ENCODE measurements around the gene KLRC4.

KLRC4 gene, protein sequence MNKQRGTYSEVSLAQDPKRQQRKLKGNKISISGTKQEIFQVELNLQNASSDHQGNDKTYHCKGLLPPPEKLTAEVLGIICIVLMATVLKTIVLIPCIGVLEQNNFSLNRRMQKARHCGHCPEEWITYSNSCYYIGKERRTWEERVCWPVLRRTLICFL

DNA sequence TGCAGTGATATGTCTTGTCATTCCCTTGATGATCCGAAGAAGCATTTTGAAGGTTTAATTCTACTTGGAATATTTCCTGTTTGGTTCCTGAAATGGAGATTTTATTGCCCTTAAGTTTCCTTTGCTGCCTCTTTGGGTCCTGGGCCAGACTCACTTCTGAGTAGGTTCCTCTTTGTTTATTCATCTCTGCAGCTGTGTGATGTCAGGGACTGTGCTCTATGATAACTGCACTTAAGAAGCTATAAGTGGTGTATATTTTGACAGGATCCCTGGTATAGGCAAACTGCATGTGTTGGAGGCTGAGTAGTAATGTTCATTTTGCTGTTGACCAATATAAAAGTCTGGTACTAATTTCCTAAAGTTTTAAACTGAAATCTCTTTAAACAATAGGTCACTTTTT, at the start of gene KLRC4:
TSS of gene KLRC4 (minus strand) at position 366 of the 400 bp plus-strand sequence. CDS start at position 184, 182 bp downstream.
- Mint-ChIP-seq H3K4me1 (peaks cover 23% of the 10 kb centered on the region), H3K36me3 (ENCODE audit: low read depth) (no peaks in the 10 kb centered on the region), H3K27me3 (ENCODE audit: low read depth, poor library complexity) (no peaks in the 10 kb centered on the region), H3K4me3 (no peak within 1 kb of the TSS), H3K27ac (peak within 1 kb of the TSS; percentile 51), H3K9me3 (peaks cover 4% of the 10 kb centered on the region)
- TF ChIP-seq, protein P1, sequence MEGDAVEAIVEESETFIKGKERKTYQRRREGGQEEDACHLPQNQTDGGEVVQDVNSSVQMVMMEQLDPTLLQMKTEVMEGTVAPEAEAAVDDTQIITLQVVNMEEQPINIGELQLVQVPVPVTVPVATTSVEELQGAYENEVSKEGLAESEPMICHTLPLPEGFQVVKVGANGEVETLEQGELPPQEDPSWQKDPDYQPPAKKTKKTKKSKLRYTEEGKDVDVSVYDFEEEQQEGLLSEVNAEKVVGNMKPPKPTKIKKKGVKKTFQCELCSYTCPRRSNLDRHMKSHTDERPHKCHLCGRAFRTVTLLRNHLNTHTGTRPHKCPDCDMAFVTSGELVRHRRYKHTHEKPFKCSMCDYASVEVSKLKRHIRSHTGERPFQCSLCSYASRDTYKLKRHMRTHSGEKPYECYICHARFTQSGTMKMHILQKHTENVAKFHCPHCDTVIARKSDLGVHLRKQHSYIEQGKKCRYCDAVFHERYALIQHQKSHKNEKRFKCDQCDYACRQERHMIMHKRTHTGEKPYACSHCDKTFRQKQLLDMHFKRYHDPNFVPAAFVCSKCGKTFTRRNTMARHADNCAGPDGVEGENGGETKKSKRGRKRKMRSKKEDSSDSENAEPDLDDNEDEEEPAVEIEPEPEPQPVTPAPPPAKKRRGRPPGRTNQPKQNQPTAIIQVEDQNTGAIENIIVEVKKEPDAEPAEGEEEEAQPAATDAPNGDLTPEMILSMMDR (IDR thresholded peaks at IDR 0.05), result no peak
- DNase-seq, result no peak

DNA sequence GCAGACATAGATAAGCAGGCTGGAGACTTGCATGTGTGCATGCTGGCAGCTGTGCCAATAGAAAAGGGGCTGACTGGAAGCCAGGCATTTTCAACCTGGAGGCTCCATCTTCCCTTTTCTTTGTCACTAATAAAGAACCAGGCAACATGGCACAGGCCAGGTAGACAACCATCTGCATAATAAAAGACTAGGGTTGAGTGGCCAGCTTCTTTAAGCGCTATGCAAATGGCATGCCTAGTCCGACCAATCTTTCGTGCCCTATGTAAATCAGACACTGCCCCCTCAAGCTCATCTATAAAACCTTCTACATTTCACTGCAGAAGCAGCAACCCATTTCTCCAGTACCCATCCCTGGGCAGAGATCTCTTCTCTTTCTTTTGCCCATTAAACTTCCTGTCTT, 48.2 kb upstream of the KLRC4 start:
- DNase-seq, result no peak
- no peak overlapping the region for H3K27ac Mint-ChIP-seq
- H3K4me1 Mint-ChIP-seq, result no peaks in the 10 kb centered on the region
- no peaks in the 10 kb centered on the region for H3K27me3 Mint-ChIP-seq (ENCODE audit: low read depth, poor library complexity)
- no peak overlapping the region for H3K4me3 Mint-ChIP-seq
- TF ChIP-seq, protein P1 (IDR thresholded peaks at IDR 0.05), result no peak
- peaks cover 72% of the 10 kb centered on the region for H3K9me3 Mint-ChIP-seq
- peaks cover 27% of the 10 kb centered on the region for H3K36me3 Mint-ChIP-seq (ENCODE audit: low read depth)

DNA sequence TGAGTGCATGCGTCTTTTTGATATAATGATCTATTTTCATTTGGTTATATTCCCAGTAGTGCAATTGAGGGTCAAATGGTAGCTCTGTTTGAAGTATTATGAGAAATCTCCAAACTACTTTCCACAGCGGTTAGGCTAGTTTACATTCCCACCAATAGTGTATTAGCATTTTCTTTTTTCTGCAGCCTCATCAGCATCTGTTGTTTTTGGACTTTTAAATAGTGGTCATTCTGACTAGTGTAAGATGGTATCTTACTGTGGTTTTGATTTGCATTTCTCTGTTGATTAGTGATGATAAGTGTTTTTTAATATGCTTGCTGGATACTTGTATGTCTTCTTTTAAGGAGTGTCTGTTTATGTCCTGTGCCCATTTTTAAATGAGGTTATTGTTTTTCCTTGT, 47.3 kb upstream of the KLRC4 start:
- Mint-ChIP-seq H3K4me3 (no peak overlapping the region), H3K4me1 (no peaks in the 10 kb centered on the region), H3K36me3 (ENCODE audit: low read depth) (peaks cover 27% of the 10 kb centered on the region), H3K9me3 (peaks cover 65% of the 10 kb centered on the region), H3K27ac (no peak overlapping the region), H3K27me3 (ENCODE audit: low read depth, poor library complexity) (no peaks in the 10 kb centered on the region)
- DNase-seq, result no peak
- TF ChIP-seq, protein P1 (IDR thresholded peaks at IDR 0.05), result no peak

DNA sequence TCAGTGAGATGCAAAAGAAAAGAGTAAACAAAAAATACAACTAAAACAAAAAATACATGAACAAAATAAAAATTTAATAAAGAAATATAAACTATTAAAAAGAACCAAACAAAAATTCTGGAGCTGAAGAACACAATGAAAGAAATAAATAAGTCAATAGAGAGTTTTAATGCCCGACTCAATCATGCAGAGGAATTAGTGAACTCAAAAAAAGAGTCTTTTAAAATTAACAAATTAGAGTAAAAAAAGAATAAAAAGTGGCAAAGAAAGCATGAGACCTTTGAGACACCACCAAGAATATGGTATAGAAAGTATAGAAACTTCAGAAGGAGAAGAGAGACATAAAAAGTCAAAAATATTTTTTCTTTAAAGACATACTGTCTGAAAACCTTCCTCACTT, 46.2 kb upstream of the KLRC4 start:
- Mint-ChIP-seq H3K4me3 (no peak overlapping the region), H3K27me3 (ENCODE audit: low read depth, poor library complexity) (no peaks in the 10 kb centered on the region), H3K9me3 (peaks cover 62% of the 10 kb centered on the region), H3K4me1 (no peaks in the 10 kb centered on the region), H3K36me3 (ENCODE audit: low read depth) (peaks cover 27% of the 10 kb centered on the region), H3K27ac (no peak overlapping the region)
- DNase-seq, result no peak
- TF ChIP-seq, protein P1 (IDR thresholded peaks at IDR 0.05), result no peak

DNA sequence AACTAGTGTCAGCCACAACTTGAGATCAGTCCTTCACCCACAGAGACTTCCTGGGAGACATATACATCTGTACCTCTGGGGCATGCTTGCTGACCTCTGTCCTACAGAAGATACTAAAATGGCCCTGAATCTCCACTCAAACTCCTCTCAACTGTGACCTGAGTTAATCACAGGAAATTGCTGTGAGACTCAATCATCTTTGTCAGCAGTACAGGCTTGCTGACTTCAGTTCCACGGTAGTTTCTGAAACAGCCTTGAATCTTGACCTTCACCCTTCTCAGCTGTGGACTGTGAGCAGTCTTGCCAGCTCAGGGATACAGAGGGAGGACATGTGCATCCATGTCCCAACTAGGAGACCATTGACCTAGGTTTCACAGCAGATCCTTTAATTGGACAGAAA, 45.0 kb upstream of the KLRC4 start:
- Mint-ChIP-seq H3K4me1 (no peaks in the 10 kb centered on the region), H3K27ac (no peak overlapping the region), H3K36me3 (ENCODE audit: low read depth) (peaks cover 27% of the 10 kb centered on the region), H3K27me3 (ENCODE audit: low read depth, poor library complexity) (no peaks in the 10 kb centered on the region), H3K4me3 (no peak overlapping the region), H3K9me3 (peaks cover 50% of the 10 kb centered on the region)
- DNase-seq, result no peak
- TF ChIP-seq, protein P1 (IDR thresholded peaks at IDR 0.05), result no peak

DNA sequence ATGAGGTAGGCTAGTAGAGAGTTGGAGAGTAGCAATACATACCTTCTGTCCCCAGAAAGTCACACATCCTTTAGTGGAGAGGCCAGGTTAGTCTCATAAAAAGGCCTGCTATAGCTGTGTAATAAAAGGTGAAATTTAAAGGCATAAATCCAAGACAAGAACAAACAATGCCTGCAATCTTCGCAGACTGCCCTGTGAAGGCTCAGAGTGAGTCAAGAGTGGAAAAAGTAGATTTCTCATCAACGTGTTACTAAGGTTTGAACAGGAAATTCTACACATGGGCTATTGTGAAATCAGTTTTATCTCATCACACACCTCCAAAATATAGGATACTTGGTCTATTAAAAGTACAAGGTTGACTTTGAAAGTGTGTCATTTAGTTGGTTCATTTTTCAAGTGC, 43.6 kb upstream of the KLRC4 start, which contains the start of gene KLRC1:
TSS of gene KLRC1 (minus strand) at position 222 of the 400 bp plus-strand sequence. CDS start 2,221 bp downstream, outside the sequence.
- no peak within 1 kb of the TSS for H3K27ac Mint-ChIP-seq
- H3K36me3 Mint-ChIP-seq (ENCODE audit: low read depth), result peaks cover 20% of the 10 kb centered on the region
- DNase-seq, result no peak
- H3K27me3 Mint-ChIP-seq (ENCODE audit: low read depth, poor library complexity), result no peaks in the 10 kb centered on the region
- H3K4me3 Mint-ChIP-seq, result no peak within 1 kb of the TSS
- peaks cover 39% of the 10 kb centered on the region for H3K9me3 Mint-ChIP-seq
- no peaks in the 10 kb centered on the region for H3K4me1 Mint-ChIP-seq
- TF ChIP-seq, protein P1 (IDR thresholded peaks at IDR 0.05), result no peak

All from nephron progenitor cell (in vitro differentiated cells).